HG03378 (cell line): ENCODE data around the gene PLA2G6.
"Not testable (repeated sequence)": the region's sequence is repeated elsewhere in the genome, so short reads cannot be mapped to it uniquely, and the experiment has no call there.

ENCODE experiments used
- ATAC-seq: cut with Tn5 transposase; IDR thresholded peaks from one replicate; pipeline ENCODE4 v1.9.1; 2021; ENCODE audit warnings: mild to moderate bottlenecking, moderate library complexity; ENCODE audit not compliant: unreplicated experiment

PLA2G6 gene

GRCh38 chr22:38086942-38087341 lies 94.7 kb downstream of the PLA2G6 start:
- ATAC-seq, result no peak

GRCh38 chr22:38086001-38086845 lies 95.4 kb downstream of the PLA2G6 start:
- ATAC-seq, result no peak

DNA sequence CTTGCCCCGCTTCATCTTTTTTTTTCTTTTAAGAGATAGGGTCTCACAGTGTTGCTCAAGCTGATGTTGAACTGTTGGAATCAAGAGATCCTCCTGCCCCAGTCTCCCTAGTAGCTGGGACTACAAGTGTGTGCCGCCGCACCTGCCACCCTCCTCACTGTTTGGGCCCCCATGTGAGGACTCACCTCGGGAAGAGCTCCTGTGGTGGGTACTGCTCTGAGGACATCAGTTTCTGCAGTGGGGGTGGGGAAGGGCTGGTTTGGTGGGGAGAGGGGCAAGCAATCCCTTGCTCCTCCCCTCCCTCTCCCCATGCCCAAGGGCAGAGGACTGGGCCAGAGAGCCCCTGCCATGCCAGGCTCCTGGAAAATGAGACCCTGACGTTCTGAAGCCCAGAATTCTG lies 96.1 kb downstream of the PLA2G6 start:
- no peak for ATAC-seq

GRCh38 chr22:38085056-38085455 lies 96.6 kb downstream of the PLA2G6 start:
- no peak for ATAC-seq

- no peak for ATAC-seq
Measured at GRCh38 chr22:38083931-38084631, 97.5 kb downstream of the PLA2G6 start, which contains the start of gene SLC16A8. Gene SLC16A8, minus strand, starts transcription at chr22:38084184. Its CDS starts 1,311 bp downstream, at chr22:38082873.

DNA sequence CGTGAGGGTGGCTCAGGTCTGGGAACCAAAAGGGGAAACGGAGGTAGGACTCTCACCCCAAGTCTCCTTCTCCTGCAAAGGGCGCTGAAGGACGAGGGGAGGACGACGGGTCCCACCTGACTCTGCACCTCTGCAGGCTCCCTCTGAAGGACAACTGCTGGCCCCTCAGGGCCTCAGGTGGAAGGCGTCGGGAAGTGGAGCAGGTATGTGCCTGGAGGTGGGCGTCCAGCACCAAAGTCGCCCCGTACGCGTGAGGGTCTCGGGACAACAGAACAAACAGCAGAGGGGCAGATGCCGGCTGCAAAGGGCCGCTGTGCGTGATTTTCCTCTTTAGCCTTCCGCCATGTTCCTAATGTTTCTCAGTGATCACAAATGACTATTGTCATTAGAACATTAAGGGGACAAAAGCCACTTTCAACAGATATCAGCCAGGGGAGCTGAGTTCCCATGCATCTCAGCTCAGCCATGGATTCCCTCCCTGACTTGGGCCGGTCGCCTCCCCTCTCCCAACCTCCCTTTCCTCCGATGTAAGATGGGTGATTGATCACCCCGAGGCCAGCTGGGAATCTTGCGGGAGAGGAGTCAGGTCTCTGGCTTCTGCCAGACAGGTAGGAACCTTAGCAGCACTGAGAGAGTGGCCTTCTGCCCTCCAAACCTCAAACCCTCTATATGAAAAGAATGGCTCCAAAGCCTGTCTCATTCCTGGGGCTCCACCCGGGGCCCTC lies 98.5 kb downstream of the PLA2G6 start:
- no peak for ATAC-seq

- ATAC-seq, result no peak
Measured at GRCh38 chr22:38081941-38082828, 99.4 kb downstream of the PLA2G6 start.

DNA sequence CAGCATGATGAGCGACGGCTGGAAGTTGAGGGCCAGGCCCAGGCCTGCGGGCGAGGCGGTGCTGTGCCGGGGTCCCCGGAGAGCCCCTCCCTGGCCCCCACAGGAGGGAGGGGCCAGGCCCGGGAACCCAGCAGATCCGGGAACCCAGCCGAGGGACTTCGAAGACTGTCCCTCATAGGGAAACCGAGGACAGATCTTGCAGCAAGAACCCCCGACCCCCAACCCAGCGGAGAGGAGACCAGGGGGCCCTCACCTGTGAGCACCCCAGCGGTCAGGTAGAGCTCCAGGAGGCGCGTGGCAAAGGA lies 100.0 kb downstream of the PLA2G6 start:
- ATAC-seq, result no peak

DNA sequence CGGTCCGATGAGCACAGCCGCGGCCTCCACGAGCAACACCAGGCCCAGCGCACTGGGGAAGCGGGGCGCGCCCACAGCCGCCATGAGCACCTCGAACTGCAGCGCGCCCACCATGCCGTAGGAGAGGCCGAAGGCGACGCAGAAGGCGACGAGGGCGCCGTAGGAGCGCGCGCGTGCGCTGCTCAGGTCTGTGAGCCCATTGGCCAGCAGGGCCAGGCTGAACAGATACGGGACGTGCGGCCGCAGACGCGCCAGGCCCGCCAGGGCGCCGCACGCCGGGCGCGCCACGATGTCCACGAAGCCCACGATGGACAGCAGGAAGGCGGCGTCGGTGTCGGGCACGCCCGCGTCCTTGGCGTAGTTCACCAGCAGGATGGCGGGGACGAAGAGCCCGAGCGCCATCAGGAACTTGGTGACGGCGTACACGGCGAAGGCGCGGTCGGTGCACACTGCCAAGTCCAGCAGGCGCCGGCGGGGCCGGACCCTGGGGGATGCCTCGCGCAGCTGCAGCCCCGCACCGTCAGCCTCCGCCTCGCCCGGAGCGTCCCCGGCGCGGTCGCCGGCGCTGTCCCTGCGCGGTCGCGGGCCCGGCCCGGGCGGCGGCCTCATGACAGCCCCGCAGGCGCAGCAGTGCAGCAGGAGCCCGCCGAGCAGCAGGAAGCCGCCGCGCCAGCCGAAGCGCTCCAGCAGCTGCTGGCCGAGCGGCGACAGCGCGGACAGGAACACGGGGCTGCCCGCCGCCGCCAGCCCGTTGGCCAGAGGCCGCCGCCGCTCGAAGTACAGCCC lies 100.6 kb downstream of the PLA2G6 start:
- no peak for ATAC-seq

GRCh38 chr22:38080474-38080849 lies 101.2 kb downstream of the PLA2G6 start:
- no peak for ATAC-seq

GRCh38 chr22:38079804-38080203 lies 101.8 kb downstream of the PLA2G6 start:
- no peak for ATAC-seq

DNA sequence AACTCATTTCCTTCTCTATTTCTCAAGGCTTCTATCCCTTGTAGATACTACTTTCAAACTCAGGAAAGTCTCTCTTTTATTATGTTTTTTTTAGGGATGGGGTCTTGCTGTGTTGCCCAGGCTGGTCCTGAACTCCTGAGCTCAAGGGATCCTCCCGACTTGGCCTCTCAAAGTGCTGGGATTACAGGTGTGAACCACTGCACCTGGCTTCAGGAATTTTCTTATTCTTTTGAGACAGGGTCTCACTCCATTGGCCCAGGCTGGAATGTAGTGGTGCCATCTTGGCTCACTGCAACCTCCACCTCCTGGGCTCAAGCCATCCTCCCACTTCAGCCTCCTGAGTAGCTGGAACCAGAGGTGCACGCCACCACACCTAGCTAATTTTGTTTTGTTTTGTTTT lies 102.4 kb downstream of the PLA2G6 start:
- not testable (repeated sequence) for ATAC-seq

DNA sequence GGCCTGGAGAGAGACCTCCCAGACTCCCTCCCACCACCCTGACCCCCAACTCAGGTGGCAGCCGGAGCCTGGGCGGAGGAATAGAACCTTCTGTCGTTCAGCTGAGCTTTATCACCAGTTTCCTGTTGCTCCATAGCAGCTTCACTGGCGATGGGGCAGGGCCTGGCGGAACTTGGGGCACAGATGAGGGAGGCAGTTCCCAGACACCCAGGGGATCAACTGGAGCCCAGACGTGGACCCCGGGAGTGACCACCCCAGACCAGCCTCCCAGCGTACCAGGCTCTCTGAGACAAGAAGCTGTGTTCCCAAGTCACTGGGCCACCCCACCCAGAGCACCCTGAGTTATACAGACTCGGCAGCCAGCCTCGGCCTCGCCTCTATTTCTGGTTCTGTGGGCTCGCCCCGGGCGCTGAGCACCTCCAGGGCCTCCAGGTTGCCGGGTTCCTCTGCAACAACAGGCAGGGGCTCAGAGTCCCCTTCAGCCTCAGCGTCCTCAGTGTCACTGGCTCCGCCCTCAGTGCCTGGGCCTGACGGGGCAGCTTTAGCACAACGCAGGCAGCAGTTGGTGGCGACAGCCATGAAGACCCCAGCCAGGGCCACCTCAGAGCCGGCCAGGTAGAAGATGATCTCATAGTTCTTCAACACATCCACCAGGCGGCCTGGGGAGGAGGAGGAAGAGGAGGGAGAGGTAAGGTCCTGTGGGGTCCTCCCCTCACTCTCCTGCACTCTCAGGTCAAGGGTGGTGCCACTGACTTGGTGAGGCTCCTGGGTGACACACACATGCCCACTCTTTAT lies 103.4 kb downstream of the PLA2G6 start:
- no peak for ATAC-seq

GRCh38 chr22:38077595-38077994 lies 104.0 kb downstream of the PLA2G6 start:
- ATAC-seq, result no peak

DNA sequence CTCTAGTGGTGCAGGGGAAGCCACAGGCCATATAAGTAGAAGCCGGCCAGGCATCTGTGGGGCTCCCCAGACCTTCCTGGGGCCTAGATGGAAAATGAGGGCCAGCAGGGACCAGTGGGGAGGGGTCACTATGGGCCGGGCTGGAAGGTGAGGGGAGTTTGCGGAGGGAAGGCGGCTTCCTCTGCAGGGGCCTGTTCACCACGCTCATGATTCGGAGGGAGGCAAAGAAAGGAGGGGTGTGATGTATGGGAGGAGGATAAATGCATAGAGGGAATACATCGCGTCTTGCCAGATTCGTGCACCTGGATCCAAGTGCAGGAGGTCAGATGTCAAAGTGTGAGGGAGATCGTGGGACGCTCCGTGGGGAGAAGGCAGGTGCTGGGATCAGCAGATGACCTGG lies 104.5 kb downstream of the PLA2G6 start:
- no peak for ATAC-seq

DNA sequence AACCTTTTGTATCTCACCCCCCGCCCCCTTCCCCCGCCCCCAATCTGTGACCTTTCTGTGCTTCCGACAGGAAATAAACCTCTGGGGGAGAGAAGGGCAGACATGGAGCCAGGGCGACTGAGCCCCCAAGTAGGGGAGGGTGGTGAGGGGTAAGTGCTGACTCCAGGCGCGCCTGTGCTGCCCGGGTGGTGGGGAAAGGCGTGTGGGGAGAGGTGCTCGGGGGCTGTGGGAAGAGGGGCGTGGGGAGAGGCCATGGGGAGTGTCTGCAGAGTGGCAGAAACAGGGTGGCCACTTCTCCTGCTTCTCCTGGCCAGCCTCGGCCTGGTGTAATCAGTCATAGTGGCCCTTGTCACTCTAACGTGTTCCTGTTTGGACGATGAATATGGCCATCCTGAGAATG lies 105.7 kb downstream of the PLA2G6 start:
- ATAC-seq, result no peak

DNA sequence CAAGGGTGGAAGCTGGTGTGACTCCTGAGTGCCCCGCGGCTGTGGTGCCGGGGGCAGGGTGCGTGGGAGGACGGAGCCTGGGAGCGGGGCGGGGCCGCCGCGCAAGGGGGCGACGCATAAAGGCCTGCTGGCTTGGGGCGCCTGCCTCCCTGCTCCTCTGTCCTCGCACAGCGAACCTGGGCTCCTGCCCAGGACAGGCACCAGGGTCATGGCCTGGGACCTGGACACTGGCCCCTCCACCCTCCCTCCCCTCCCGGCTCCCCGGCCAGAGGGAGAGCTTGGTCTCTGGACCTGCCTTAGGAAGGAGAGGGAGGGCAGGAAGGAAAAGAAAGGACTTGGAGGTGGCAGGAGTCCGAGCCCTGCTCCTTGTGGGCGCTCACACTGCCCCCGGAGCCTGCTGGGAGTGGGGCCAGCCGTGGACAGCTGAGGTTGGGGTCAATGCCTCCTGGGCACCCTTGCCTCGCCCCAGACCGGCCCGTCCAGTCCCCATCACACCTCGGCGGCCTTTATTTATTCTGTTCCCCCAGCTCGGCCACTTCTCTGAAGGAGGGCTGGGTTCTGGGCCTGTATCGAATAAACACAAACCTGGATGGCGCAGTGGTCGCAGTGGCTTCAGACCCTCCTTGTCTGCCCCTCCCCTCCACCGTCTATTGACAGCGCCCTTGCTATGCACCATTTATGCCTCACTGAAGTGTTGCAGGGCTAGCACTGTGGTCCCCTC lies 106.4 kb downstream of the PLA2G6 start:
- ATAC-seq, result no peak
